ENCODE data around the gene AIDA.

DNA sequence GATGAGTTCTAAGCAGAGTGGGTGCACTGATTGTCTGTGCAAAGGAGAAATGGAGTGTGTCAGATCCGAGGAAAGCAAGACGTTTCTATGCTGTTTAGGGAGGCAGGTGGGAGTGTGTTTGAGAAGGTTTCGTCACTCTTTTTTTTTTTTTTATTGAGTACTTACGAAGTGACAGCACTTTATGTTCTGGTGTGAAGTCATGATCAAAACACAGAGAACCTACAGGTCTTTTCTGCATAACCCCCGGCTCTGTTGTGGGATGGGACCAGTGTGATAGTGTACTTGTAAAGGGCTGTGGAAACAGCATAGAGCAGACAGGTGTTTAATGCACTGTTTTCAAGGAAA, 67.7 kb downstream of the AIDA start:
- TF ChIP-seq, protein P1, sequence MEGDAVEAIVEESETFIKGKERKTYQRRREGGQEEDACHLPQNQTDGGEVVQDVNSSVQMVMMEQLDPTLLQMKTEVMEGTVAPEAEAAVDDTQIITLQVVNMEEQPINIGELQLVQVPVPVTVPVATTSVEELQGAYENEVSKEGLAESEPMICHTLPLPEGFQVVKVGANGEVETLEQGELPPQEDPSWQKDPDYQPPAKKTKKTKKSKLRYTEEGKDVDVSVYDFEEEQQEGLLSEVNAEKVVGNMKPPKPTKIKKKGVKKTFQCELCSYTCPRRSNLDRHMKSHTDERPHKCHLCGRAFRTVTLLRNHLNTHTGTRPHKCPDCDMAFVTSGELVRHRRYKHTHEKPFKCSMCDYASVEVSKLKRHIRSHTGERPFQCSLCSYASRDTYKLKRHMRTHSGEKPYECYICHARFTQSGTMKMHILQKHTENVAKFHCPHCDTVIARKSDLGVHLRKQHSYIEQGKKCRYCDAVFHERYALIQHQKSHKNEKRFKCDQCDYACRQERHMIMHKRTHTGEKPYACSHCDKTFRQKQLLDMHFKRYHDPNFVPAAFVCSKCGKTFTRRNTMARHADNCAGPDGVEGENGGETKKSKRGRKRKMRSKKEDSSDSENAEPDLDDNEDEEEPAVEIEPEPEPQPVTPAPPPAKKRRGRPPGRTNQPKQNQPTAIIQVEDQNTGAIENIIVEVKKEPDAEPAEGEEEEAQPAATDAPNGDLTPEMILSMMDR (conservative IDR thresholded peaks at IDR 0.05): no peak
- no peak for TF ChIP-seq ZFX (IDR thresholded peaks at IDR 0.05)
